ENCODE results near the gene CCL8.

CCL8 gene

DNA sequence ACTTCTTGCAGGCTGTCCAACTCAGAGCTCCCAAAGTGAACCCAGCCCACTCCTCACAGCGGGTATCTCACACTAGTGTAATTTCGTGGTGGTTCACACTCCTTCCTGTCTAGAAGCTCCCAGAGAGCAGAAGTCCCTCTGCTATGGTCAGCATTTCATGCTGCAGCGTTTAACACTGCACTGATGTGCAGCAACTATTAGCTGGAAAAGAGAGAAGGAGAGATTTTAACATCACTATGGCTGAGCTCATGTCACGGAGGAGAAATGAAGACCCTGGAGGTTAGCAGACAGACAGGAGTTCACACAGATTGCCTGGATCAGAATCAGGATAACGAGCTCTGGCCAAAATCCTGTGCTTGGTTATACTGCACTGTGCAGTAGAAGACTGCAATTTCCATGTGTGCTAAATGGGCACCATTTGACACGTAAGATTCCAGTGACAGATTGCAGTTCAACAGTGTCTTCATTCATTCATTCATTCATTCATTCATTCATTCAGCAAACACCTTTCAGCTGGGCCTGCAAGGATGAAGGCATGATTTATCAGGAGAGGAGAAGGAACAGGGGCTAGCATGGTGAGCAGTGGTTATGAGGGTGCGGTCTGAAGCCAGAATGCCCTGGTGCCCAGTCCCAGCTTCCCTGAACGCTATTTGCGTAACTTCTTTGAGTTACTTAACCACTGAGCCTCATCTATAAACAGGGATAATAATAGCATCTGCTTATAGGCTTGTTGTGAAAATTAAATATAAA is 49.1 kb downstream of the CCL8 start:
- DNase-seq, result no peak

DNA sequence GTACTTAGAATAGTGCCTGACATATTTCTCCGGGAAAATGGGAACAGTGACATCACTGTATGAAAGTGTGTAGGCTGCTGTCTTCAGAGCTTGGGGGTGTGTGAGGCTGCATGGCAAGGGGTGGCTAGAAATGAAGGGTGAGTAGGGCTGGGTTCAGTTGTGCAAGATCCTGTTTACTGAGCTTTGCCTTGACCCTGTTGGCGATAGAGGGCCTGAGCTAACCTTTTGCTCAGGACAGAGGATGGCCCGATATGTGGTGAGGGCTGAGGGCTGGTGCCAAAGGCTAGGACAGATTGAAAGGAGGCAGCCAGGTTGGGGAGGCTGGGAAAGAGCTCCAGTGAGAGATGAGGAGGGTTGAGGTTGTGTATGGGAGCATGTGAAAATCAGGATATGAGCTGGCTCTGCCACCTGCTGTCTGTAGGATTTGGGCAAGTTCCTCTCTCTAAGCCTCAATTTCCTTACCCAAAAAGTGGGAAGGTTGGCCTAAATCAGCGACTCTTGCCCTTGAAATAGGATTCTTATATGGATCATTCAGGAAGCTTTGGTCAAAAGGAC is 49.8 kb downstream of the CCL8 start:
- no peak for DNase-seq

DNA sequence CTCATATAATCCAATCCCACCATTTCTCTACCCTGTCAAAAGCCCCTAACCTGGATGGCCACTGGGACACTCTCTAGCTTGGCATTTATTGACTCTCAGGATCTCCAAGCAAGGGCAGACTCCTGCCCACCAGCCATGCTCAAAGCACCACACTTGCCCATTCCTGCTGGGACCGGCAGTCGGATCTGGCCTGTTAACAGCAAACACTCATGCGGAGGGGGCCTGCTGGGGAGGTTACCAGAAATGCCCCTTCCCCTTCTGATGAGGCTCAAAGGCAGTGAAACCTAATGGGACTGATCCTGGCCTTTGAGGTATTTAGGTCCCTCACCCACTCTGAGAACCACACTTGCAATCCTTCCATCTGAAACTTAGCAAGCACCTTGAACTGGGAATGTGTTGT is 50.3 kb downstream of the CCL8 start:
- no peak for DNase-seq

DNA sequence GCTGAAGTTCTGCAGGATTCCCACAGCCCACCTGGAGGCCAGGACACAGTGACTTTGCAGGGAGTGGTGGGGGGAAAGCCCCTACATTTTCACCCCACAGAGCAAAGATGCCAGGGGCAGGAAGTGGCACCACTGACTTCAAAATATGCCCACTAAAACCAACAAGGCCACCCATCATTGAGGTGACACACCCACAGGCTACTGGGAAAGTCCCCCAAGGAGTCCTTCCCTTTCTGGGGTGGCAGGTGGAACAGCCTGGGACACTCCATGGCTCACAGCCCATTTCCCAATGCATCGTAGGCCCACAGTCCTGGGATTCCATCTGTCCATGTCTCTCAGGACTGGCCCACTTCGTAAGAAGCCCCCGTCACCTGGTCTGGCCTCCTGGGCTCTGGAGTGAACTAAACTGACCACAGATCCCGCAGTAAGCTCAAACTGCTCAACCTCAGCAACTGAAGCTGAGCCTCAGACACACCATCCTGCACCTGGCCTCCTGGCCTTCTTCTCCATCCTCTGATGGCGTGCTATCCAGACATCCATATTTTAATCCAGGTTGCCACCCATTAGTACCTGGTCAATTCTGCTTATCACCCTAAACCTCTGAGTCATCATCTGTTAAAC is 51.3 kb downstream of the CCL8 start:
- DNase-seq, result no peak

DNA sequence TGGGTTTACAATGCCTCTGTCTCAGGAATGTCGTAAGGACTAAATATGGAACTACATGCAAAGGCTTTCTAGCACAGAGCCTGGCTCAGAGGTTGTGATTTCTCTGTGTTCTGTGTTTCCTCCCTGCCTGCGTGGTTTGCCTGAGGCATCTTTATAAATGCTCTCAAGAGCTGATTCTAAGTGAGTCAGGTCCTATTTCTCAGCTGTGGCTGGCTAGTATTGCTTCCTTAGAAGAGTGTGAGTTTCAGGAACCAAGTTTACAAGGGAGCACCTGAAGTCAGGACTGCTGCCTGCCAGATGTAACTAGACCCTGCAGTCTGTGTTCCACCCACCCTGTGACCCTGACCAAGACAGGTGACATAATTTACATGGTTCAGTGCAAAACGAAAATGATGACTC is 51.8 kb downstream of the CCL8 start:
- no peak for DNase-seq

All from kidney glomerular epithelial cell (primary cell).